Measurements from ENCODE around the gene CARS2.

The CARS2 gene

DNA sequence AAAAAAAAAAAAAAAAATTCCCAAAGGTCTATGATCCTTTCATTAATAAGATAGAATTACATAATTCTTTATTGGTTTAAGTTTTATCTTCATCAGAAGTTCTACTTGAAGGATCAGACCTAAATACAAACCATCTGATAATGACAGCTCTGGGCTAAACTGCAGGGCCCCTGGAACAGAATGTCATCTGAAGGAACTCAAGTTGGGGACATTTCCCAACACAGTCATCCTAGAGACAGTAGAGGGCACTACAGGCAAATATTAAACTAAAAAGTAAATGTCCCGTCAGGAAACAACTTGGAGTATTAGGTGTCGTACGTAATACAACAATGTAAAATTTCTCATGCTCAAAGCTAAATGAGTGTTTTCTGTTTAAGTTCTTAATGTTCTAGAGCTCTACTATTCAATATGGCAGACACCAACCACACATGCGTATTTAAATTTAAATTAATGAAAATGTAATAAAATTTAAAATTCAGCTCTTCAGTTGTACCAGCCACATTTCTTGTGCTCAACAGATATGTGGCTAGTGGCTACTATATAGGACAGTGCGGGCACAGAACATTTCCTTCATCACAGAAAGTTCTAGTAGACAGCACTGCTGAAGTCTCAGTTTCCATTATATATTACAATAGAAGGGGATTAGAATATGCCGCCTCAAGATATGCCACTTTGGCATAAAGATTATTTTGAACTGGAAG, 112.3 kb downstream of the CARS2 start:
- no peak for TF ChIP-seq GATA2 (IDR thresholded peaks at IDR 0.05; ENCODE audit: low read depth, low read length)
- TF ChIP-seq GATA3 (IDR thresholded peaks at IDR 0.05; ENCODE audit: low read depth, low read length), result no peak

DNA sequence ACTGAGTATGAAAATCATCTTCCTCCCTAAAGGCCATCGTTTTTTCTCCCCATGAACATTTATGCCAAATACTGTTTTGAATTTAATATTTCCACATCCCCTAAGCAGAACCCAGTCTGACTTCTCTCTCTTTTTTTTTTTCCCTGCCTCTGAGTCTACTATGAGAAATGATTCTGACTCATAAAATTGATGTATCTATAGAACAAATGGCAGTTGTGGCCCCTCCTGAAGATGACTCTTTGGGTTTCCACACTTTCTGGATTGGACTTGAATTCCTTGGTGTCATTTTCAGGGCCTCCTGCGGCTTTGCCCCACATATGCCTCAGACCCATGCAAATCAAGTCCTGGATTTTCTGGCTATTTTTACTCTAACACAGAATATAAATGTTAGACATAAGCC, 113.3 kb downstream of the CARS2 start:
- no peak for TF ChIP-seq GATA2 (IDR thresholded peaks at IDR 0.05; ENCODE audit: low read depth, low read length)
